Inflammatory macrophage treated with lipopolysaccharide for 1 hour (primary cell): ENCODE results near the gene SLC19A1.

Experiments
- DNase-seq, 2 donors: peaks; one replicate each; pipeline ENCODE4 v3.0.0-alpha.2; 2020 to 2022

The SLC19A1 gene

DNA sequence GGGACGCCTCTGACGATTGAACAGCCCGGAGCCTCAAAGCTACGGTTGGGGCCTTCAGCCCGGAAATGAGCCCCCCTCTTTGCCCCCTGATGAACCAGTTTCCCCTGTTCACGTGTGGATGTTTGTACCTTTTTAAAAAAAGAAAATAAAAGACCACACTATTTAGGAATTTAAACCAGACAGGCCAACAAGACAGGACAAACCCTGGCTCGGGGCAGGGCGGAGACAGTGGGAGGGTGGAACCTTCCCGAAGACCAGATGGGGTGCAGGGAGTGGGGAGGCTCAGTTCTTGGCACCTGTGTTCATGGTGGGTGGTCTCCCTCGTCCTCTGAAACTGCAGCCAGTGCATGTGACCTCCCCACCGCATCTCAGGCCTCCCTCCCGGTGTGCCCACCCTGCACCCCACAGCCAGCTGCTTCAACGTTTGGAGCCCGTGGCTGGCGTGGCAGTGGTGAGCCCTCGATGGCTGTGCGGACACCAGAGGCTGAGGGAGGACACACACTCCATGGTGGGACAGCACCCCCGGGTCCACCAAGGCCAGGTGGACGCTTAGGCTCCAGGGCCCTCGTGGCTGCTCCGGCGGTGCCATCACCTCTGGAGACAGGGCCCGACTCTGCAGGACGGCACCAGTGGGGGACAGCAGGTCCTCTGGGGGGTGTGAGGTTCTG, 91.7 kb downstream of the SLC19A1 start:
- no peak for DNase-seq

DNA sequence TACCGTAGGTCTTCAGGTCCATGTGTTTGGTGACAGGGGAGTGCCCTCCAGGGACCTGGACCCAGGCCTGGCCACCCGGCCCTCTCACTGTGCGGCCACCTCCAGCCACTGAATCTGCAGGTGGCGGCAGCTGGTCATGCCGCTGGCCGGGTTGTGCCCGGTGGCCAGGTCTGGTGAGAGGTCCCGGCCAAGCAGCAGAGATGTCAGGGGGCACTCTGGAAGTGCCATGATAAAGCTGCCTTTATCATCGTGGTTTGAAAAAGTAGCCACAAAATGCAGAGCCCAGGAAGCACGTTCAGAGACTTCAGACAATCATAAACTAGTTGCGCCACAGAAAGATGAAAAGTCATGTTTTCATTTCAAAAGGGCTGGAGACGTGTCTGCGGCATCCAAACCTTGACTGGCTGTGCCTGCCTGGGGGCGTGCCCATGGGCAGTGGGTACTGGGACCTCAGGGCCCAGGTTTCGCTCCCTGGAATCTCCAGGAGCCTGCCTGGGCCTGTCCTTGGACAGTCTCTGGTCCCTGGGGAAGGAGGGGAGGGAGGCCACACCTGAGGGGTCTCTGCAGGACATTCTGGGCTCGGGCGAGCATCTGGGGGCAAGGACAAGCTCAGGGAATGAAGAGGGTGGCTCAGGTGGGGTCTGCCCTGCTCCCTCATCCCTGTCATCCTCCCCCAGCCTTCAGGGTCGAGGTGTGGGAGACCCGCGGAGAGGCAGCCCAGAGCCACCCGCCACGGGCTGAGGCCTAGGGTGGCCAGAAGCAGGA, 92.4 kb downstream of the SLC19A1 start:
- no peak for DNase-seq

GRCh38 chr21:45448810-45449657, 93.2 kb downstream of the SLC19A1 start:
- DNase-seq: no peak

- no peak for DNase-seq
Measured at GRCh38 chr21:45448283-45448809, 93.9 kb downstream of the SLC19A1 start.
